Tibial nerve (tissue), 4 donors: ENCODE measurements around the gene FTCDNL1. TPM values are rescaled to one million over a fixed set of nuclear protein-coding genes. Genes with fewer than 3 reads are reported as not detected.

Experiments used
- DNase-seq, 2 donors: peaks; one replicate each; pipeline ENCODE4 v3.0.0-alpha.2; 2019; ENCODE audit warnings: low spot score in 2 of 2
- H3K27ac ChIP-seq, 4 donors: fragments of 200-600 bp; sonication (generic) in 3 of 4; one replicate each; pipeline ENCODE4 v1.5.1; 2017 to 2019; ENCODE audit warnings: mild to moderate bottlenecking in 1 of 4
- H3K27me3 ChIP-seq, 2 donors: fragments of 200-600 bp; sonication (generic) in 1 of 2; one replicate each; pipeline versions ENCODE4 v1.5.1 to v1.6.0; 2017 to 2019
- H3K36me3 ChIP-seq, 3 donors: fragments of 200-600 bp; sonication (generic); one replicate each; pipeline ENCODE4 v1.5.1; 2018 to 2019
- H3K4me1 ChIP-seq, 4 donors: fragments of 200-600 bp; sonication (generic) in 3 of 4; one replicate each; pipeline ENCODE4 v1.5.1; 2017 to 2019
- H3K4me3 ChIP-seq, 4 donors: fragments of 200-600 bp; sonication (generic) in 3 of 4; one replicate each; pipeline ENCODE4 v1.5.1; 2017 to 2019; ENCODE audit warnings: mild to moderate bottlenecking in 1 of 4, moderate library complexity in 1 of 4
- H3K9me3 ChIP-seq, 4 donors: fragments of 200-600 bp; sonication (generic) in 3 of 4; one replicate each; pipeline ENCODE4 v1.5.1; 2017 to 2019
- CTCF ChIP-seq, 5 experiments: fragments of 200-600 bp in 3 of 5; fragments of 450-650 bp in 2 of 5; sonication (generic) in 3 of 5; IDR thresholded peaks; one replicate each; pipeline ENCODE4 v1.5.1; 2016 to 2019; ENCODE audit warnings: antibody characterized with exemption in 5 of 5, mild to moderate bottlenecking in 3 of 5, moderate library complexity in 2 of 5
- EP300 ChIP-seq, 2 donors: sonication (generic); formaldehyde crosslinking; IDR thresholded peaks; one replicate each; pipeline ENCODE4 v1.6.1; 2017; ENCODE audit warnings: antibody characterized with exemption in 2 of 2, mild to moderate bottlenecking in 1 of 2
- POLR2A ChIP-seq, 2 donors: fragments of 450-650 bp; IDR thresholded peaks; one replicate each; pipeline ENCODE4 v1.6.1; 2017; ENCODE audit warnings: antibody characterized with exemption in 2 of 2, mild to moderate bottlenecking in 2 of 2, moderate library complexity in 2 of 2
- WGBS, 2 donors: methylation state at CpG; one replicate each; pipeline ENCODE4 v1.1.5; 2018; 5-methylcytosine and 5-hydroxymethylcytosine counted together
- total RNA-seq, 4 donors: library from RNA; depleted of rRNA; stranded (reverse); fragments of >200 nt; gene quantifications; one replicate each; pipeline ENCODE4 v1.1.0, GENCODE V29; 2016

FTCDNL1 gene
- total RNA-seq, 4 donors from 2014 or later = 1.8 to 9.0 (median 3.4) TPM

- H3K4me3 ChIP-seq = no peak overlapping the region
- no peaks in the 10 kb centered on the region for H3K27me3 ChIP-seq
- WGBS, 2 donors = 74 to 77% methylated on average over 3 of the region's 3 CpGs
- H3K27ac ChIP-seq = no peak overlapping the region
- TF ChIP-seq POLR2A (IDR thresholded peaks at IDR 0.05) = no peak
- no peak for TF ChIP-seq EP300 (IDR thresholded peaks at IDR 0.05)
- TF ChIP-seq CTCF (IDR thresholded peaks at IDR 0.05) = no peak
- H3K4me1 ChIP-seq = no peaks in the 10 kb centered on the region
- no peak for DNase-seq
- peaks cover 0 to 4% (median 0%) of the 10 kb centered on the region in 4 donors for H3K9me3 ChIP-seq
- peaks cover 0 to 4% (median 0%) of the 10 kb centered on the region in 3 donors for H3K36me3 ChIP-seq
These were observed 72.3 kb downstream of the FTCDNL1 start for GRCh38 chr2:199778655-199779054.

GRCh38 chr2:199777916-199778315 is 73.1 kb downstream of the FTCDNL1 start:
- no peak overlapping the region for H3K4me3 ChIP-seq
- H3K4me1 ChIP-seq = no peaks in the 10 kb centered on the region
- DNase-seq = no peak
- H3K9me3 ChIP-seq = peaks cover 0 to 4% (median 0%) of the 10 kb centered on the region in 4 donors
- H3K27me3 ChIP-seq = no peaks in the 10 kb centered on the region
- H3K27ac ChIP-seq = no peak overlapping the region
- peaks cover 0 to 4% (median 0%) of the 10 kb centered on the region in 3 donors for H3K36me3 ChIP-seq
- TF ChIP-seq CTCF (IDR thresholded peaks at IDR 0.05) (no peak), EP300 (IDR thresholded peaks at IDR 0.05) (no peak), POLR2A (IDR thresholded peaks at IDR 0.05) (no peak)
- 71 to 73% methylated on average over 2 of the region's 2 CpGs for WGBS, 2 donors

- Histone ChIP-seq H3K4me3 (no peak overlapping the region), H3K4me1 (no peaks in the 10 kb centered on the region), H3K27me3 (no peaks in the 10 kb centered on the region), H3K27ac (no peak overlapping the region), H3K9me3 (peaks cover 0 to 4% (median 0%) of the 10 kb centered on the region in 4 donors), H3K36me3 (peaks cover 0 to 4% (median 0%) of the 10 kb centered on the region in 3 donors)
- no peak for TF ChIP-seq EP300 (IDR thresholded peaks at IDR 0.05)
- no peak for TF ChIP-seq POLR2A (IDR thresholded peaks at IDR 0.05)
- TF ChIP-seq CTCF (IDR thresholded peaks at IDR 0.05) = no peak
- 94 to 97% methylated on average over 1 of the region's 1 CpG for WGBS, 2 donors
- DNase-seq = no peak
These were observed 73.7 kb downstream of the FTCDNL1 start for GRCh38 chr2:199777315-199777714.

- H3K9me3 ChIP-seq = peaks cover 0 to 3% (median 0%) of the 10 kb centered on the region in 4 donors
- H3K36me3 ChIP-seq = peaks cover 0 to 4% (median 0%) of the 10 kb centered on the region in 3 donors
- no peak overlapping the region for H3K27ac ChIP-seq
- no peaks in the 10 kb centered on the region for H3K27me3 ChIP-seq
- no peak overlapping the region for H3K4me3 ChIP-seq
- DNase-seq = no peak
- 57 to 62% methylated on average over 3 of the region's 3 CpGs for WGBS, 2 donors
- H3K4me1 ChIP-seq = no peaks in the 10 kb centered on the region
- no peak for TF ChIP-seq EP300 (IDR thresholded peaks at IDR 0.05)
- no peak for TF ChIP-seq CTCF (IDR thresholded peaks at IDR 0.05)
- TF ChIP-seq POLR2A (IDR thresholded peaks at IDR 0.05) = no peak
These were observed 75.7 kb downstream of the FTCDNL1 start for GRCh38 chr2:199775267-199775666.

- H3K36me3 ChIP-seq = no peaks in the 10 kb centered on the region
- H3K4me1 ChIP-seq = no peaks in the 10 kb centered on the region
These were observed 78.7 kb downstream of the FTCDNL1 start for GRCh38 chr2:199772035-199772976.

More at GRCh38 chr2:199772035-199772976, 78.7 kb downstream of the FTCDNL1 start:
- H3K4me3 ChIP-seq = no peak overlapping the region
- WGBS, 2 donors = 78 to 80% methylated on average over 12 of the region's 12 CpGs
- TF ChIP-seq POLR2A (IDR thresholded peaks at IDR 0.05) = no peak
- TF ChIP-seq CTCF (IDR thresholded peaks at IDR 0.05) = no peak
- TF ChIP-seq EP300 (IDR thresholded peaks at IDR 0.05) = no peak
- DNase-seq = no peak
- H3K9me3 ChIP-seq = no peaks in the 10 kb centered on the region
- H3K27ac ChIP-seq = no peak overlapping the region
- H3K27me3 ChIP-seq = no peaks in the 10 kb centered on the region
